Measurements from ENCODE around the gene POR.

Gene POR

GRCh38 chr7:75955331-75955955 lies 40.5 kb downstream of the POR start:
- DNase-seq: no peak

DNA sequence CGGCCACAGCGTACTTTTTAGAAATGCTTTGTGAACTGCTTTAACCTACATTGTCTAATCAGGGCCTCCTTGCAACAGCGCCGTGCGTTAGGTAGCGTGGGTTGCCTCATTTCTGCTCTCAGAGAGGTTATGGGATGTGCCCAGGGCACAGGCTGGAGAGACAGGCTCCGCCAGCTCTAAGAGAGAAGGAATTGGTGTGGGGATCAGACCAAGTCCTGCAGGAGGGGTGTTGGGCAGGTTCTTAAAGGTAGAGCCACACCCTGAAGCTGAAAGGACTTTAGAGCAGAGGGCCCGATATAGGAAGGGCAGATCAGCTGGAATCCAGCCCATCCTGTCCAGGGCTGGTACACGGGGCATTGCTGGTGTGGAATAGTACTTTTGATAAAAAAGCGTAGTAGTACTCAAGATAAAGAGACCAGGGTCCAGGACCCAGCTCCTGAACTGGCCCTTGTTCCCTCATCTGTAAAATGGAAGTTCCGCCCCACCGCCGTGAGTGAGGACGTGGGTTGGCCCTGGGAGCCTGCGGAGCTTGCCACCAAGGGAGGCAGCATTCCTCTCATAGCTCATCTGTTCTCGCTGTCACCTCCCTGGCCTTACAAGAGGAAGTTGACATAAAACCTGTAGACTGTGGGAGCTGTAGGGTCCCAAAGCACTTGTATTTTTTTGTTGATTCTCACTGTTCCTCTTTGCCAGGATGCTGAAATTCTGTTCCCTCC lies 42.2 kb downstream of the POR start:
- DNase-seq: peak; percentile 65

GRCh38 chr7:75958802-75959543 lies 44.0 kb downstream of the POR start:
- DNase-seq: peak; percentile 45

- no peak for DNase-seq
These were observed 45.4 kb downstream of the POR start for GRCh38 chr7:75960372-75960771.

DNA sequence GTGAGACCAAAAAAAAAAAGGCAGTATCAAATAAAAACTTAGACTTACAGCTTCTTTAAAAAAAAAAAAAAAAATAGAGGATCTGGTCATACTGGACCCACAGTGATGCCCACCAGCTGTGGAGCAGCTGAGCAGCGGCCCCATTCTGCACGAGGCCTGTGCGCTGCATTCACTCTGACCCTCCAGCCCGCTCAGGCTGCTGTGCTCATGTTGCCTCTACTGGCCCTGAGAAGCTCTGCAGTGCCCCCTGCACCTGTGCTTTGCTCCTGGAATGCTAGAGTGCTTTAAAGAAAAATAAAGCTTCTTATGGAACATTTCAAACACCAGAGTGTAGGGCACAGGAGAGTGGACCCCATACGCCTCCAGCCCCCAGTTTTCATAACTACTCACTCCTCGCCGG lies 46.3 kb downstream of the POR start:
- DNase-seq: no peak

DNA sequence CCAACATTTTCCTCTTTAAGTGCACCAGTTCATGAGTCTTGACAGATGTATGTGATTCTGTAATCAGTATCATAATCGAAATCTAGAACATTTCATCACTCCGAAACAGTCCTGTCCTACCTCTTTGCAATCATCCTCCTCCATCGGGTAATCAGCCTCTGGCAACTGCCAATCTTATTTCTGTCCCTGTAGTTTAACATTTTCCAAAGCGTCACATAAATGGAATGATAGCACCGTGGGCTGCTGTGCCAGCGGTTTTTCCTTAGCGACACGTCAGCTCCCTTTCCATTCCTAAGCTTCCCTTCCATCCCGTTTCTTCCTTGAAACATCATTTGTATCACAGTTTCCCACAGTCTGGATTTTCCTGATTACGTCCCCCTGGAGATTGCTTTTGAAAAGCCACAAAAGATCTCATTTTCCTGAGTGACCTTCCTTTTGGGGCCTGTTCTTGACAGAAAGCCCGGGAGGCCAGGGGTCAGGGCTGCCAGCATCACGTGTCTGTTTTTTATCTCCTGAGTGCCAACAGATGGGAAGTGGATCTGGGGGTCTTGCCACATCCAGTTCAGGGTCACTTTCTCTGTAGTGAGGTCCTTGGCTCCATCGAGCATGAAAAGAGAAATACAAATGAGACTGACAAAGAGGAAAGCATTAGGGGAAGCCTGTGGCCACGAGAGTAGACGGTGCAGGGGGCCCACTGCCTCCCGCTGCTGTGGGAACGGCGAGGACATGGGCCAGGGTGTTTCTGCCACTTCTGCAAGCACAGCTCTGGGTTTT lies 47.8 kb downstream of the POR start:
- peak; percentile 36 for DNase-seq

DNA sequence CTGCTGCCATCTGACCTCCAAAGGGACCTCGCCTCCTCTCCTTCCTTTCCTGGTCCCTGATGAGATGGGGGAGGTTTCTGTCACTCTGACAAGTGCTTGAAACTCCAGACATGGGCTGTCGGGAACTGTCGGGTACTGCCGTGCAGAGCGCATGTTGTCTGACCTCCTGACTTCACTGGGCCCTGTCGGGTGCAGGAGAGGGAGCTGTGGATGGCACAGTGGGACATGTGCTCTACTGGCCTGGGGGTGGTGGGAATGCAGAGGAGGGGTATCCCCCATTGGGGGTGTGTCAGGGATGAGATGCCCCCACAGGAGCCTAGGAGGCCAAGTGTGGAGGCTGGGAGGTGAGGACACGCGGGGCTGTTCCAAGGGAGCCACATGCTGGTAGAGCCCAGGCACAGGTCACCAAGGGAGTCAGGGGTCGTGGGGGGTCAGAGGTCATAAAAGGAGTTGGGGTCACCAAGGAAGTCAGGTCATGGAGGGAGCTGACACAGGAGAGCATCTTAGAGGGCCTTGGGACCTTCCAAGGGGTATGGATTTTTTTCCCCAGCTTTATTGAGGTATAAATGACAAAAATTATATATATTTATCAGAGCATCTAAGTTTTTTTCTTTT lies 48.5 kb downstream of the POR start:
- no peak for DNase-seq

GRCh38 chr7:75965617-75966016 lies 50.7 kb downstream of the POR start:
- no peak for DNase-seq

DNA sequence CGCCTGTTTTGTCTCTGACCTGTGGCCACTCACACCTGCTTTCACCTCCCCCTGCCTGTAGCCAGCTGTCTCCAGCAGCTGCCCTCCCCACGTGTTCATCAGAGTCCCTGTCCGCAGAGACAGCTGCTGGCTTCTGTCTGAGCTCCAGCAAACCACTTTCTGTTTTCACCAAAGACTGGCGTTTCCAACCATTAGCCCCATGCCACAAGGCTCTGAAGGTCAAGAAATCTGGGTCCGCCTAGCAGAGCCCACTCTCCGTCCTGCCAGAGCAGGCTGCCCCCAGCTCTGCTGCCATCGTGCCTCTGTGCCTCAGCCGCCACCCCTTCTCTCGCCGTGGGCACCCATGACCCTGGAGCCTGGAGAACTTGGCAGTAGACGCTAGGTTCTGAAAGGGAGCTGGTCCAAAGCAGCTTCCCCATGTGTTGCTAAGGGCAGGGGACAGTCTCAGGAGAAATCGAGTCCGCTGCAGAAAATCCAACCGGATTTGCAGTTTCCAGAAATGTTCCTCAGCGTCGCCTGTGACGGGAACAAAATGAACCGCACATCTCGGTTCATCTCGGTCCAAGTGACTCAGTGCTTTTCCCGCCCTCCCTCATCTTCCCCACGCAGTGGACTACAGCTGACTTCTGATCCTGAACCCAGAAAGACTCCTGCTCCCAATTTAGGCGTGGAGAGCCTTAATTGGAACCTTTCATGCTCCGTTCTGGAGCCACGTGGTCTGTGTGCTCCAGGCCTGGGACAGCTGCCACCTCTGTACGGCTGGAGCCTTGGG lies 51.4 kb downstream of the POR start:
- DNase-seq: no peak

GRCh38 chr7:75967055-75967454 lies 52.1 kb downstream of the POR start:
- DNase-seq: no peak

DNA sequence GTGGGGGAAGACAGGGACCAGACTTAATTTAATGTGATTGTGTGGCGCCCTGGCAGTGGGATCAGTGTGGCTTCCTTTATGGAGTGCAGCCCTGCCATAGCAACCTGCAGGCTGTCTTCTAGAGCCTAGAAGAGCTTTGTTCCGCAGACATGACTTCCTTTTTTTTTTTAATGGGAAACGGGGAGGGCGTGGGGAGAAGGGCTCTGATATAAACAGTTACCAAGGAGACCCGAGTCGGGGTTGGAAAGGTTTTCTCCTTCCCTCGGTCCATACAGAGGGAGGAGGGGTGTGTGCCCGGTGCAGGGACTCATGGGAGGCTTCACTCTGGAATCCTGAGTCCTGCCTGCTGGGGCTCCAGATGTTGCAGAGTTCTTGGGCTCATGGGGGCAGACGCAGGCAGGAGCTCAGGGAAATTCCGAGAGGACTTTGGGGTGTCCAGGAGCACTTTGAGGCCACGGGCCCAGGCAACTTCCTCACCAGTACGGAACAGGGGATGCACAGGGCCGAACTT lies 52.6 kb downstream of the POR start:
- no peak for DNase-seq

DNA sequence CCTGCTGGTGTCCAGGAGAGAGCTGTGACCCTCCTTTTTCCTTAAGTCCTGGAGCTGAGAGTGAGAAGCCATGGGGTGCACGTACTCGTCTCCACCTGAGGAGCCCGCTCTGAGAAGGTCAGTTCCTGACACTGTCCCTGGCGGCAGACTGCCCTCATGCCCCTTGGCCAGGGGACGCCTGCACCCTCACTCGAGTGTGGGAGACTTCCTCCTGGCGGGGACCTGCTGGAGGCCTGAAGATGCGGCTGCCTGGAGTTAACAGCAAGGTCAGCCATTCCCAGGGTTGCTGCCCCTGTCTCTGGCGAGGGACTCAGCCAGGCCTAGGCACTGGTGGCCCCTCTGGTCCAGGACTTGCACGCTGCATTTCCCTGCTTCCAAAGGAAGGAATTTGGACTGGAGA lies 53.1 kb downstream of the POR start:
- no peak for DNase-seq

- no peak for DNase-seq
These were observed 53.6 kb downstream of the POR start for GRCh38 chr7:75968561-75969001.

GRCh38 chr7:75969182-75969581 lies 54.2 kb downstream of the POR start:
- no peak for DNase-seq

DNA sequence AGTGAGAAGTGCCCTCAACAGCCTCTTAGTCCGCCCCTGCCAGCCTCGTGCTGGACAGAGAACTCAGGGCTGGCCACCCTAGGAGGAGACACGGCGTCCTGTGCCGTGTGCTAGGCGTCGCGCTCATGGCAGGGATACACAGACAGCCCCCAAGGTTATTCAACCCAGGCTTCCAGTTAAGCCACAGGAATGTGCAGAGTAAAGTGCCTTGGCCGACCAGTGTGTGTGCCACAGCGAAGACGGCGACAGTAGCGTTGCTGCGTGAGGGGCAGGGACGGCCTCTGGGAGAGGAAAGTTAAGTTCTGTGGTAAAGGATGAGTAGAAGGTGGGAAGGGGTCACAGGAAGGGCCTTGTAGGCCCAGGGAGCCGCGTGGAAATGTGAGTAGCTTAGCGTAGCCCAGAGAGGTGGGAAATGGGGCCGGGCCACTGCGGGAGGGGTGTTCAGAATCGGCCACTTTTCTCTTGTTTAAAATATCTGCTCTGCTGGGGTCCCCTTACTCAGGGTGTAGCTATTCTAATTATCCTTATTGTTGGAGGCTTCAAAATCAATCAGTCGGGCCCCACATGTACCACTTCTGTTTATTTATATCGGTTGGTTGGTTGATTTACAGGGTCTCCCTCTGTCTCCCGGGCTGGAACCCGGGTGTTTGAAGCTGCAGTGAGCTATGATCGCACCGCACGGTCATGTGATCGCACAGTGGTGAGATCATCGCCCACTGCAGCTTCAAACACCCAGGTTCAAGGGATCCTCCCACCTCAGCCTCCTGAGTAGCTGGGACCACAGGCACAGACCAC lies 54.9 kb downstream of the POR start:
- DNase-seq: peak; percentile 35

GRCh38 chr7:75971309-75971960 lies 56.5 kb downstream of the POR start:
- no peak for DNase-seq

GRCh38 chr7:75971961-75972763 lies 57.2 kb downstream of the POR start:
- no peak for DNase-seq

- no peak for DNase-seq
These were observed 62.8 kb downstream of the POR start for GRCh38 chr7:75977743-75978142.

- DNase-seq: no peak
These were observed 64.9 kb downstream of the POR start for GRCh38 chr7:75979759-75980429.

Data from kidney glomerular epithelial cell (primary cell).